ENCODE results near the gene PNO1. TPM values are rescaled to one million over a fixed set of nuclear protein-coding genes. Genes with fewer than 3 reads are reported as not detected.
A peak's percentile ranks its signal among the peaks of the same experiment; 100 is the strongest.

Gene PNO1
- total and polyA plus RNA-seq, 9 of the 15 experiments (the other 6 are each of a cell fraction or from before 2014, with no cell fraction given): 11.8 to 81.7 (median 41.1) TPM

- TF ChIP-seq TAL1 (IDR thresholded peaks at IDR 0.05) (peak; percentile 34; the same call in 1 of the 2 replicates), CSDE1 (IDR thresholded peaks at IDR 0.05) (no peak), RBM15 (IDR thresholded peaks at IDR 0.05; ENCODE audit: insufficient read depth, low read length) (no peak)
Observed at GRCh38 chr2:68156419-68156818, 1.3 kb upstream of the PNO1 start (continued).

GRCh38 chr2:68157002-68157401 lies 686 bp upstream of the PNO1 start:
- H3K9me1 ChIP-seq (ENCODE audit: control insufficient read depth, insufficient read depth, low read length): no peaks in the 10 kb centered on the region
- intact Hi-C loops (cut with micrococcal nuclease) (loop anchor here (2.0 kb wide), 1 partner anchor 22 kb away; no protein-coding TSS in a partner anchor), in situ Hi-C loops (cut with MboI) (no loop called here)
- H3K27me3 ChIP-seq (ENCODE audit: control insufficient read depth in 2 of 2, insufficient read depth in 2 of 2, low read length in 2 of 2): no peaks in the 10 kb centered on the region
- peaks cover 2 to 13% of the 10 kb centered on the region in 2 experiments; a peak in 2 of 5 replicates for H3K4me1 ChIP-seq (replicated peaks in 1 of 2; ENCODE audit: control insufficient read depth in 2 of 2, insufficient read depth in 2 of 2, low read length in 2 of 2)
- peak overlapping the region; percentile 97 for H2AFZ ChIP-seq (ENCODE audit: low read depth, low read length)
- H3K27ac ChIP-seq (ENCODE audit: extremely low read depth, low read depth, low read length): peak overlapping the region; percentile 98
- DNase-seq (ENCODE audit: extremely low read depth in 1 of 4, low spot score in 3 of 4): peak in 2 of 4 experiments; percentile 16 to 25
- ChIA-PET CTCF (ENCODE audit: low intra/inter-chr PET ratio) (no interaction called here), POLR2A (interaction anchor here (0.5 to 2.2 kb wide), 6 partner anchors 10 to 640 kb away, joined by 3 to 6 read pairs (median 4); partner anchors contain the start of gene C1D)
- H3K9ac ChIP-seq (ENCODE audit: insufficient read depth in 1 of 2, low read depth in 2 of 2, low read length in 2 of 2): peak overlapping the region; percentile 93 to 97
- FAIRE-seq: no peak
- under 1% methylated on average over 28 of the region's 28 CpGs for WGBS (ENCODE audit: insufficient coverage, low coverage, missing lambda C conversion rate)
- H3K4me3 ChIP-seq: peak overlapping the region; percentile 71
- no peaks in the 10 kb centered on the region for H3K9me3 ChIP-seq (replicated peaks; ENCODE audit: control insufficient read depth, insufficient read depth, low read depth, low read length)
- peak overlapping the region; percentile 95 for H3K4me2 ChIP-seq (ENCODE audit: insufficient read depth, low read length)
- peaks cover 30% of the 10 kb centered on the region for H3K36me3 ChIP-seq (ENCODE audit: control insufficient read depth, insufficient read depth, low read length)
- no peaks in the 10 kb centered on the region for H4K20me1 ChIP-seq (replicated peaks; ENCODE audit: control insufficient read depth, insufficient read depth, low read length)
- TSS peak; percentile 79 for BruUV-seq (replicated peaks)
- H3K79me2 ChIP-seq (ENCODE audit: control insufficient read depth, insufficient read depth, low read length): peaks cover 57% of the 10 kb centered on the region
- ATAC-seq: peak; percentile 35
- TF ChIP-seq ZNF511 (CRISPR knock-in tag; IDR thresholded peaks at IDR 0.05) (0 out of 2 replicates have a peak, but pooled peaks have one; percentile 15), STAT5B (CRISPR knock-in tag; IDR thresholded peaks at IDR 0.05) (no peak), ZBTB7A (IDR thresholded peaks at IDR 0.05; ENCODE audit: borderline replicate concordance, control insufficient read depth, low read depth, low read length) (0 out of 2 replicates have a peak, but pooled peaks have one; percentile 32), PBX2 (CRISPR knock-in tag; IDR thresholded peaks at IDR 0.05; ENCODE audit: low read depth) (no peak), PBX2 (tag; conservative IDR thresholded peaks at IDR 0.05; ENCODE audit: low read depth) (0 out of 2 replicates have a peak, but pooled peaks have one; percentile 5), HDAC8 (tag; IDR thresholded peaks at IDR 0.05) (no peak), BRCA1 (IDR thresholded peaks at IDR 0.05) (no peak), BRCA1 (CRISPR knock-in tag; IDR thresholded peaks at IDR 0.05) (0 out of 2 replicates have a peak, but pooled peaks have one; percentile 40), CHD1 (IDR thresholded peaks at IDR 0.05; ENCODE audit: low read length) (peak; percentile 31), AFF1 (IDR thresholded peaks at IDR 0.05; ENCODE audit: low read depth in 1 of 2, partially characterized antibody in 2 of 2) (peak in 1 of 2 experiments; percentile 20), KAT2B (IDR thresholded peaks at IDR 0.05; ENCODE audit: low read depth, low read length) (no peak)
